HG02588 (cell line): Measurements from ENCODE around the gene PTPRS.
"Not testable (repeated sequence)": the region's sequence is repeated elsewhere in the genome, so short reads cannot be mapped to it uniquely, and the experiment has no call there.

Experiments used
- ATAC-seq: cut with Tn5 transposase; IDR thresholded peaks from one replicate; pipeline ENCODE4 v1.9.1; 2021; ENCODE audit warnings: mild to moderate bottlenecking, moderate library complexity; ENCODE audit not compliant: unreplicated experiment

The PTPRS gene

DNA sequence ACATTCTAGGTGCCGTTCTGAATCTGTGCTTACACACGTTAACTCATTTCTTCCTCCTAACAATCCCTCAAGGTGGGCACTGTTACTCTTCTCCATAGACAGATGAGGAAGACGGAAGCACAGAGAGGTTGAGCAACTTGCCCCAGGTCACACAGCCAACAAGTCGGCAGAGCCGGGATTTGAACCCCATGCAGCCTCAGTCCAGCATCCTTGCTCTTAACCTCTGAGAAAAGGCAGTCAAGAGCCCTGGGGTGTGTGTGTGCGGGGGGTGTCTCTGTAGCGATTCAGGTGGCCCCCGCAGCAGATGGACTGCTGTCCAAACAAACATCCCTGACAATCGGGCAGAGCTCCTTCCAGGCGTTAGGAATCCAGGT is 6.3 kb downstream of the PTPRS start:
- no peak for ATAC-seq

- ATAC-seq, result no peak
Measured at GRCh38 chr19:5333581-5334365, 6.8 kb downstream of the PTPRS start.

GRCh38 chr19:5332501-5332900 is 8.1 kb downstream of the PTPRS start:
- ATAC-seq, result no peak

DNA sequence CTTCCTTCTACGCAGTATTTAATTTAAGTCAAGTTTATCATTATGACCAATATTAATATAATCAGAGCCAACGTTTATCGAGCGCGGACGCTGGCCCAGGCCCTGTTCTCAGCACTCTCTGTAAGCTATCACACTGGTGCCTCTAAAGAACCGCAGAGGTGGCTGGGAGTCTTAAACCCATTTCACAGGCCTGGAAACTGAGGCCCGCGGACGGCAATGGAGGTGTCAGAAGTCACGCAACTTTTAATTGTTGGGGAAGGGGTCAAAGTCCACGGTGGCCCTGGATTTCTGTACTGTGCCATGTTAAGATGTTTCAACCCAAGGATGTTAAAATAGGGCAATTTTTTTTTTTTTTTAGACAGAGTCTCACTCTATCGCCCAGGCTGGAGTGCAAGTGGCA is 8.8 kb downstream of the PTPRS start:
- ATAC-seq, result no peak

DNA sequence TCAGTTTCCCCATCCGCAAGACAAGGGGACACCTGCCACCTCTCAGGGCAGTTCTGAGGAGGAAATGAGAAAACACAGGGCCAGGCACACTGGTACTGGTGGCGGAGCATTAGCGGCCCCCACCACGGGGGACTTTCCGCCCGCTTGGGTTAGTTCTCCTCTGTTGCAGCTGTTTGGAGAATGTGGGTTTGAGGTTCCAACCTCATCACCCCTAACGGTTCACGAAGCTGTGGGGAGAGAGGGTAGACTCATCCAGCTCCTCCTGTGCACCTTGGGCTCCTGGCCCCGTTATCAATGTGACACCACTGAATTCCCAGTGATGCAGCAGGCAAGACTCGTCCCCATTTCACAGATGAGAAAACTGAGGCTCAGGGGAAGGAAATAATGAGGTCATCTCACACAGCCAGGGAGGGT is 10.3 kb downstream of the PTPRS start:
- no peak for ATAC-seq

DNA sequence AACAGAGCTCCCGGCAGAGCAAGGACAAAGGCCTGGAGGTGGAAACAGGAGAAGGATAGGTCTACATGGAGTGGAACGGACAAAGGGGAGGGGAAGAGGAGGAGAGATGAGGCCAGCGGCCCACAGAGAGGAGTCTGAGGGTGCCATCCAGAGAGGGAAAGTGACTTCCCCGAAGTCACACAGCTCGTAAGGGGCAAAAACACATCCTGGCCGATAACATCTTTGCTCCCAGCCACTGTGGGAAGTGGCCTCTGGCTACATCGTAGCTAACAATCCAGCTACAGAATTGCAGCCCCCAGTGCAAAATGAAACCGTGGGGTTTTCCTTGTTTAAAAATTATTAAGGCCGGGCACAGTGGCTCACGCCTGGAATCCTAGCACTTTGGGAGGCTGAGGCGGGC is 11.5 kb downstream of the PTPRS start:
- no peak for ATAC-seq

- not testable (repeated sequence) for ATAC-seq
Measured at GRCh38 chr19:5328407-5328806, 12.2 kb downstream of the PTPRS start.

DNA sequence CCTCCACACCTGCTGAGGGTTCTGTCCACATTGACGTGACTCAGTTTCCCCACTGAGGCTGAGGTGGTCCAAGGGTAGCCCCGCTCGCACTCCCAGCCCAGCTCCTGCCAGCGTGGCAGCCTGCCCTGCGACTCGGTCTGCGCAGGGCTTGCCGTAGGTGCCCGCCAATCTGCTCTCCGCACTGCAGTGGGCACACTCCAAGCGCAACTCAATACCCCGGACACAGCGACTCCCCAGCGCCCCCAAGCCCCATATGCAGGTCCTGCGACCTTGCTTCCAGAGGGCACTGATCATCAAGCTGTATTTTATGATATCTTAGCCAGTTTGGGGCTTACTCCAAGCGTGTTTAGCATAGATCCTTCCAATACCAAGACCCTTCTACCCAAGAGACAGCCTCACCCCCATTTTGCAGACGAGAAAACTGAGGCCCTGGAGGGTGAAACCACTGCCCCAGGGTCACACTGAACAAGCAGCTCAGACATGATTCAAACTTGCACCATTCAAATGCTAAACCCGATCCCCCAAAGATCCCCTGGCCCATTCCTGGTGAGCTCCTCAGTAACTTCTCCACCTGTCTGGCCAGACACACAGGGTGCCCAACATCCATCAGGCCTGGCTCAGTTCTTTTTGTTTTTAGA is 13.5 kb downstream of the PTPRS start:
- no peak for ATAC-seq

- no peak for ATAC-seq
Measured at GRCh38 chr19:5326545-5326944, 14.1 kb downstream of the PTPRS start.

GRCh38 chr19:5324947-5325346 is 15.7 kb downstream of the PTPRS start:
- ATAC-seq, result no peak

- no peak for ATAC-seq
Measured at GRCh38 chr19:5323475-5323811, 17.2 kb downstream of the PTPRS start.

DNA sequence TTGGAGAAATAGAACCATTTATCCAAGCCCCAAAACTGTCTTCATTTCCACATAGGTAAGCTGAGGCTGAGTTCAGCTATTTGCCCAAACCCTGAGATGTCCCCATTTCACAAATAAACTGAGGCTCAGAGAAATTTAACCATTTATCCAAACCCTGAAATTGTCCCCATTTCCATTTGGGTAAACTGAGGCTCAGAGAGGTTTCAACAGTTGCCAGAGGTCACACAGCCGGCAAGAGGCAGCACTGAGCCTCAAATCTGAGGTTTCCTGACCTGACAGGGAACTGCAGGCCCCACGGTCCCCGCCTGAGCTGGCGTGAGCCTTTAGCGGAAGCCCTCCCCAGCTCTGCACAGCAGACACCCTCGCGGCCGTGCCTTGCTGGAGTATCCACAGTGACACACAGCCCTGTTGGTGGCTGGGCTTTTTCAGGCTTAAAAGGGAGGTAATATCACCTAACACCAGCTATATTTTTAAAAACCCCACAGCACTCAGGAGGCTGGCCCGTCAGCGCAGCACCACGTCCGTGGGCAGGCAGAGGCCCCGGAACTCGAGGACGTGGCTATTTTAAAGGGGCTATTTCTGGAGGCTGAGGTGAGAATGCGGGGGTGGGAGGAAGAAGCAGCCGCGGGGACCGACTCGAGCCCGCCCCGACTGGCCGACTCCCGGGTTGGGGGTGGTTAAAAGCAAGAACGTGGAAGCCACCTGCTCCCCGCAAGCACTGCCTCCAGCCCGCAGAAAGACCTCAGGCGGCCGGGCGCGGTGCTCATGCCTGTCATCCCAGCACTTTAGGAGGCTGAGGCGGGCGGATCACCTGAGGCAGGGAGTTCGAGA is 18.5 kb downstream of the PTPRS start:
- ATAC-seq, result peak; percentile 62

- no peak for ATAC-seq
Measured at GRCh38 chr19:5321066-5321642, 19.5 kb downstream of the PTPRS start.

DNA sequence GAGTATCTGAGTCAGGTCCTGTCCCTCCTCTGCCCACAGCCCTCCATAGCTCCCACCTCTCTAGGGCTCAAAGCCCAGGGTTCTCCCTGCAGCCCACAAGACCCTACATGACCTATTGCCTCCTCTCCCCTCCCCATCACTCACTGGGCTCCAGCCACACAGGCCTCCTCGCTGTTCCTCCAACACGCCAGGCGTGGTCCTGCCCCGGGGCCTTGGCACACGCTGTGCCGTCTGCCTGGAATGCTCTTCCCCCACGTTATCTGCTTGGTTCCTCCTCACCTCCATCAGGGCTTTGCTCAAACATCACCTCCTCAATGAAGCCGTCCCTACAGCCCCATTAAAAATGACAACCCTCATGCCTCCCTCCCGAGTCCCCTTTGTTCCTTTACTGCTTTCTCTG is 21.1 kb downstream of the PTPRS start:
- ATAC-seq, result no peak

GRCh38 chr19:5318306-5318705 is 22.3 kb downstream of the PTPRS start:
- no peak for ATAC-seq

GRCh38 chr19:5317321-5317720 is 23.3 kb downstream of the PTPRS start:
- ATAC-seq, result no peak

GRCh38 chr19:5316138-5316537 is 24.5 kb downstream of the PTPRS start:
- no peak for ATAC-seq

DNA sequence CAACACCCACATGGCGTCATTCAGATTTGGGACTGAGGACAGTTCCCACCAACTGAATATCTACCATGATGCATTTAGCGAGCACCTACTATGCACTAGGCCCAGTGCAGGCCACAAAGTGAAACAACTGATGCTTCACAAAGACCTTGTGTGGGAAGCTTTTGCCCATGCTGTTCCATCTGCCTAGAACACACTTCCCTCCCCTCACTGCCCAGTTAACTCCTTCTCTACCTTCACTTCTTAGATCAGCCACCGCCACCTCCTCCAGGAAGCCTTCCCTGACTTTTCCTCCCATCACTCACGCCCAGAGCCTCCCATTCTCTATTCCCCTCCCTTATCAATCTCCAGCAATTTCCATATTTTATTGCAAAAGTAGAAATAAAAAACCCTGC is 25.7 kb downstream of the PTPRS start:
- ATAC-seq, result no peak

GRCh38 chr19:5314012-5314906 is 26.4 kb downstream of the PTPRS start:
- no peak for ATAC-seq

DNA sequence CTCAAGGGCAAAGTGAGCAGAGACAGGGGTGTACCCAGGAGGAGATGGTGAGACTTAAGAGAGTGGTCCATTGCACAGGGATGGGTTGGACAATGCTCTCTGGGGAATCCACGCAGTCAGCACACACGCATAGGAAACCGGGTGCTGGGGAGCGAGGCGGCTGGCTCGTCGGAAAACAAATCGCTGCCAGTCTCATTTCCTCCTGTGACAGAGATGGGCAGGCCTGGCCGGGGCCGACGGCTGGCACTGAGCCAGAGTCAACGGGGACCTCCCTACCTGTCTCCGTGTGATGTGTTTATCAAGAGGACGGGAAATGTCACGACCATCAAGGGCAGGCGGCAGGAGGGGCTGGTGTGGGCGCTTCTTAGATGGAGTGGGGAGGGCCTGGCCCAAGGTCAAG is 27.3 kb downstream of the PTPRS start:
- ATAC-seq, result no peak

- ATAC-seq, result no peak
Measured at GRCh38 chr19:5312058-5312457, 28.6 kb downstream of the PTPRS start.
